Esophagus muscularis mucosa (tissue), 4 donors: ENCODE measurements around the gene MAP3K1. TPM values are rescaled to one million over a fixed set of nuclear protein-coding genes. Genes with fewer than 3 reads are reported as not detected.

Experiments
- DNase-seq: peaks from one replicate; pipeline ENCODE4 v3.0.0-alpha.2; 2017; ENCODE audit errors: extremely low spot score
- H3K27ac ChIP-seq, 4 donors: fragments of 200-600 bp; sonication (generic); replicated peaks in 1 of 4; 1 replicate in 3 of 4; 2 replicates in 1 of 4; pipeline ENCODE4 v1.5.1; 2016 to 2019; ENCODE audit warnings: mild to moderate bottlenecking in 1 of 4
- H3K27me3 ChIP-seq, 4 donors: fragments of 200-600 bp; sonication (generic); one replicate each; pipeline versions ENCODE4 v1.5.1 to v1.6.0; 2016 to 2019
- H3K36me3 ChIP-seq, 4 donors: fragments of 200-600 bp; sonication (generic); one replicate each; pipeline ENCODE4 v1.5.1; 2016 to 2019
- H3K4me1 ChIP-seq, 4 donors: fragments of 200-600 bp; sonication (generic); one replicate each; pipeline ENCODE4 v1.5.1; 2016 to 2019
- H3K4me3 ChIP-seq, 4 donors: fragments of 200-600 bp; sonication (generic); 1 replicate in 2 of 4; 2 replicates in 2 of 4; pipeline ENCODE4 v1.5.1; 2016 to 2019; ENCODE audit warnings: mild to moderate bottlenecking in 4 of 4, moderate library complexity in 1 of 4
- H3K9me3 ChIP-seq, 4 donors: fragments of 200-600 bp; sonication (generic); 1 replicate in 3 of 4; 2 replicates in 1 of 4; pipeline ENCODE4 v1.5.1; 2016 to 2019
- EP300 ChIP-seq: sonication (generic); formaldehyde crosslinking; IDR thresholded peaks from one replicate; pipeline ENCODE4 v1.6.1; 2017; ENCODE audit warnings: antibody characterized with exemption
- POLR2A ChIP-seq: fragments of 450-650 bp; IDR thresholded peaks from one replicate; pipeline ENCODE4 v1.6.1; 2017; ENCODE audit warnings: antibody characterized with exemption, moderate library complexity, mild to moderate bottlenecking, low read depth
- POLR2AphosphoS5 ChIP-seq, 2 donors: sonication (generic); formaldehyde crosslinking; IDR thresholded peaks; one replicate each; pipeline ENCODE4 v1.6.1; 2017; ENCODE audit warnings: antibody characterized with exemption in 2 of 2
- WGBS: methylation state at CpG from one replicate; pipeline ENCODE4 v1.1.5; 2018; 5-methylcytosine and 5-hydroxymethylcytosine counted together
- intact Hi-C: fragments of 100-400 bp; cut with DNase I; formaldehyde crosslinking; loops from one replicate; pipeline ENCODE4 v1.15.1; 2023
- total RNA-seq, 4 donors: library from RNA; depleted of rRNA; stranded (reverse); fragments of >200 nt; gene quantifications; one replicate each; pipeline versions ENCODE4 v1.1.0 to v1.2.1, GENCODE V29; 2016
- TF ChIP-seq, protein P1 (sequence below), 3 experiments: fragments of 200-600 bp in 2 of 3; fragments of 450-650 bp in 1 of 3; sonication (generic) in 2 of 3; IDR thresholded peaks; one replicate each; pipeline ENCODE4 v1.5.1; 2017 to 2019; ENCODE audit warnings: antibody characterized with exemption in 3 of 3, mild to moderate bottlenecking in 2 of 3, moderate library complexity in 1 of 3

The MAP3K1 gene
- total RNA-seq, 4 donors from 2014 or later = 7.2 to 12.3 (median 8.8) TPM

DNA sequence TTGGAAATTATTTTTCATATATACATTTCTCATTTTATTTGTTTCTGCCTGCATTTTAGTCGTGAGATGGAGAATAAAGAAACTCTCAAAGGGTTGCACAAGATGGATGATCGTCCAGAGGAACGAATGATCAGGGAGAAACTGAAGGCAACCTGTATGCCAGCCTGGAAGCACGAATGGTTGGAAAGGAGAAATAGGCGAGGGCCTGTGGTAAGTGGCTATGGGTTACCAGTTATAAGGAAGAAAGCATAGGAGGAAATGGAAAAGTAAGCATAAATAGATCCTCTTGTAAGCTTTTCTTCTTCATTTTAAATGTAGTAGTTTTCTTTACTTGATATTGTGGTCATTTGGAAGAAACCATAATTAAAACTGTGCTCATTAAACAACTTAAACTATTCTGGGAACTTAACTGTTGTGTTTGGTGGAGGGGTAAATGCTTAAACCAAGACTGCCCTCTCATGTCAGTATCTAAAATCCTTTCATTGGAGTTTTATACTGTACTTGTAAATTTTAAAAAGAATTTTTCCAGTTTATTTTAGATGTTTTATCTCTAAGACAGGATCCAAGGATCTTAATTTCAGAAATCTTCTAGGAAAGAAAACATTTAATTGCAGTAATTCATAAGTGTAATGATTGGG is 41.3 kb downstream of the MAP3K1 start:
- Histone ChIP-seq H3K4me1 (peaks cover 25 to 31% (median 28%) of the 10 kb centered on the region in 4 donors), H3K27ac (no peak overlapping the region), H3K9me3 (no peaks in the 10 kb centered on the region), H3K36me3 (peaks cover 0 to 18% (median 9%) of the 10 kb centered on the region in 4 donors), H3K4me3 (no peak overlapping the region), H3K27me3 (no peaks in the 10 kb centered on the region)
- intact Hi-C loops = no loop called here
- TF ChIP-seq, protein P1, sequence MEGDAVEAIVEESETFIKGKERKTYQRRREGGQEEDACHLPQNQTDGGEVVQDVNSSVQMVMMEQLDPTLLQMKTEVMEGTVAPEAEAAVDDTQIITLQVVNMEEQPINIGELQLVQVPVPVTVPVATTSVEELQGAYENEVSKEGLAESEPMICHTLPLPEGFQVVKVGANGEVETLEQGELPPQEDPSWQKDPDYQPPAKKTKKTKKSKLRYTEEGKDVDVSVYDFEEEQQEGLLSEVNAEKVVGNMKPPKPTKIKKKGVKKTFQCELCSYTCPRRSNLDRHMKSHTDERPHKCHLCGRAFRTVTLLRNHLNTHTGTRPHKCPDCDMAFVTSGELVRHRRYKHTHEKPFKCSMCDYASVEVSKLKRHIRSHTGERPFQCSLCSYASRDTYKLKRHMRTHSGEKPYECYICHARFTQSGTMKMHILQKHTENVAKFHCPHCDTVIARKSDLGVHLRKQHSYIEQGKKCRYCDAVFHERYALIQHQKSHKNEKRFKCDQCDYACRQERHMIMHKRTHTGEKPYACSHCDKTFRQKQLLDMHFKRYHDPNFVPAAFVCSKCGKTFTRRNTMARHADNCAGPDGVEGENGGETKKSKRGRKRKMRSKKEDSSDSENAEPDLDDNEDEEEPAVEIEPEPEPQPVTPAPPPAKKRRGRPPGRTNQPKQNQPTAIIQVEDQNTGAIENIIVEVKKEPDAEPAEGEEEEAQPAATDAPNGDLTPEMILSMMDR (IDR thresholded peaks at IDR 0.05) = no peak
- TF ChIP-seq EP300 (no peak), POLR2A (no peak), POLR2AphosphoS5 (IDR thresholded peaks at IDR 0.05) (no peak)
- DNase-seq = no peak
- WGBS = 82% methylated on average over 5 of the region's 5 CpGs

DNA sequence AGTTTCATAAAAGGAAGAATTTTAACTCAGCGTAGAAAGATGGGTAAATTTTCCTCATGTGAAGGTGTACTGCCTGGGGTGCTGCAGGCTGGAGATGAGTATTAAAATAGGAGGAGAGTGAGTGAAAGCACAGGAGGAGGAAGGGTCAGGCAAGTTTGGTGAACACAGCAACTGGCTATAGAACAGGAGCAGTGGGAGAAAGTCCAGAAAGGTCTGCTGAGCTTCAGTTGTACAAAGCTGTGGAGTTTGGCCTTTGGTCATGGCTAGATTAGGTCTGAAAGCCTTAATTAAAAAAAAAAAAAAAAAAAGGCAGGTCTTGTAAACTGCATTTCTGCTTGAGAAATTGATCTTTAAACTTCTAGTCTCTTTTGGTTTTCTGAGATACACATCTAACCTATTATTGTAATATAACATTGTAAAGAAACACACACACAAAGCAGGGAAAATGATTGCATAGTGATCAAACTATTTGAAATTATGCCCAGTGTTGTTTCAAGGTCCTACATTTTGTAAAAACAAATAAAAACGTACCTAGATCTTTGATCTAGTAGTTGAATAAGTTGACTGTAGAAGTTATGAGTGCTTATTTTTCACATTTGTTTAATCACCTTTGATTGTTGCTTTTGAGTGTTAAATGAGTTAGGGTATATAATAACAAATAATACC is 43.6 kb downstream of the MAP3K1 start:
- Histone ChIP-seq H3K27me3 (no peaks in the 10 kb centered on the region), H3K9me3 (no peaks in the 10 kb centered on the region), H3K4me1 (peaks cover 10 to 20% (median 16%) of the 10 kb centered on the region in 4 donors), H3K4me3 (no peak overlapping the region), H3K36me3 (peaks cover 0 to 29% (median 12%) of the 10 kb centered on the region in 4 donors), H3K27ac (no peak overlapping the region)
- no peak for DNase-seq
- TF ChIP-seq, protein P1 (IDR thresholded peaks at IDR 0.05) = no peak
- no peak for TF ChIP-seq POLR2AphosphoS5 (IDR thresholded peaks at IDR 0.05)
- TF ChIP-seq EP300 = no peak
- no peak for TF ChIP-seq POLR2A
- 90% methylated on average over 2 of the region's 2 CpGs for WGBS
- intact Hi-C loops = no loop called here

DNA sequence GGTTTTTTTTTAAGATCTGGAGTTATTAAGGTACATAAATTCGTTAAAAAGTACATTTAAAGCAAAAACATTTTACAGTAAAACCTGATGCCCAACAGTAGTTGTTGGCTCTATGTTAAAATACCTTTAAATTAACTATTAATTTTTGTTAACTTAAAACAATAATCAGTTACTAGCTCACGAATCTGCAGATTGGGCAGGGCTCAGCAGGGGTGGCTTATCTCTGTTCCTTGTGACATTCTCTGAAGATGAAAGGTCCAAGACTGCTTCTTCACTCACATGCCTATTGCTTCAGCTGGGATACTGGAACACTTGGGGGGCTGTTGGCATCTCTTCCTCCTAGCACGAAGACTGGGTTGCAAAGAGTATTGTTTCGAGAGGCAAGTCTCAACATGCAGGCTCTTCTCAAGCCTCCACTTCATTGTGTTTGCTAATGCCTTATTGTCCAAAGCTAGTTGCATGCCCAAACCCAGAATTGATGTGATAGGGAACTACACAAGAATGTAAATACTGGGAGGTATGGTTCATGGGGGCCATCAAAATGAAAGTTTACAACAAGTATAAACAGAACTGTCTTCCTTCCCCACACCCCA is 46.6 kb downstream of the MAP3K1 start:
- no peaks in the 10 kb centered on the region for H3K9me3 ChIP-seq
- 98% methylated on average over 4 of the region's 4 CpGs for WGBS
- intact Hi-C loops = no loop called here
- H3K4me1 ChIP-seq = no peaks in the 10 kb centered on the region
- no peak overlapping the region for H3K27ac ChIP-seq
- H3K27me3 ChIP-seq = no peaks in the 10 kb centered on the region
- no peak for DNase-seq
- TF ChIP-seq POLR2AphosphoS5 (IDR thresholded peaks at IDR 0.05) (no peak), POLR2A (no peak), EP300 (no peak)
- TF ChIP-seq, protein P1 (IDR thresholded peaks at IDR 0.05) = no peak
- H3K4me3 ChIP-seq = no peak overlapping the region
- H3K36me3 ChIP-seq = peaks cover 0 to 54% (median 26%) of the 10 kb centered on the region in 4 donors

DNA sequence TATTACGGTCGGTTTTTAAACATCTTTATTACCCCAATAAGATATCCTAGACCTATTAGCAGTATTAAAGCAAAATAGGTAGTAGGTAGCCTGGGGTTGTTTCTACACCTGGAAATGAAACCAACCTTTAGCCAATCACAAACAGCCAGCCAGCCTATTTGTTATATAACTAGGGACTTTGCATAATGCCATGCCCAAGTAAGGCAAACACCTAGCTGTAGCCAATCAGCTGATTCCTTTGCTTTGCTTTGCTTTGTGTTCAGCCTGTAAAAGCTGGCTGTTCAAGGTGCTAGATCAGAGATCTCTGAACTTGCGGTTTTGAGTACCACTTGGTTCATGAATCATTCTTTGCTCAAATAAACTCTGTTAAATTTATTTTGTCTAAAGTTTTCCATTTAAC is 47.6 kb downstream of the MAP3K1 start:
- WGBS = 95% methylated on average over 3 of the region's 3 CpGs

More for the DNA sequence above, 47.6 kb downstream of the MAP3K1 start:
- DNase-seq = no peak
- Histone ChIP-seq H3K9me3 (no peaks in the 10 kb centered on the region), H3K36me3 (peaks cover 0 to 59% (median 30%) of the 10 kb centered on the region in 4 donors), H3K27ac (no peak overlapping the region), H3K4me1 (no peaks in the 10 kb centered on the region), H3K4me3 (no peak overlapping the region), H3K27me3 (no peaks in the 10 kb centered on the region)
- TF ChIP-seq, protein P1 (IDR thresholded peaks at IDR 0.05) = no peak
- TF ChIP-seq POLR2AphosphoS5 (IDR thresholded peaks at IDR 0.05) = no peak
- TF ChIP-seq EP300 = no peak
- TF ChIP-seq POLR2A = no peak
- intact Hi-C loops = no loop called here
